HEK293 (cell line): ENCODE results near the gene MGLL.

ENCODE experiments used
- CTCF ChIA-PET: fragments of 350-600 bp; formaldehyde crosslinking; extraction: SDS; loops from one replicate; lab custom pipeline; 2021; ENCODE audit warnings: antibody characterized with exemption; lab: Yijun Ruan, JAX
- POLR2A ChIA-PET: fragments of 300-600 bp; formaldehyde crosslinking; extraction: SDS; loops from one replicate; lab custom pipeline; 2020; ENCODE audit warnings: antibody characterized with exemption, inconsistent platforms; lab: Yijun Ruan, JAX
- H3K27ac ChIP-seq: fragments of 200-500 bp; sonication (Bioruptor generic); 2 replicates; pipeline ENCODE4 v1.5.1; 2014; ENCODE audit warnings: low read depth, low read length, control low read depth, inconsistent platforms; ENCODE audit errors: extremely low read depth
- H3K36me3 ChIP-seq, 2 experiments: fragments of 200-500 bp in 1 of 2; sonication (Bioruptor generic) in 1 of 2; 1 replicate in 1 of 2; 2 replicates in 1 of 2; pipeline ENCODE4 v1.5.1; 2014 to 2017; ENCODE audit warnings: inconsistent platforms in 2 of 2, low read length in 2 of 2; ENCODE audit not compliant: control insufficient read depth in 2 of 2, insufficient read depth in 1 of 2
- H3K4me1 ChIP-seq: fragments of 200-500 bp; sonication (Bioruptor generic); 2 replicates; pipeline ENCODE4 v1.5.1; 2014; ENCODE audit warnings: mild to moderate bottlenecking, low read length, inconsistent platforms; ENCODE audit not compliant: control insufficient read depth, insufficient read depth
- H3K4me3 ChIP-seq: 2 replicates; pipeline ENCODE4 v1.5.1; 2011; ENCODE audit warnings: low read depth, mild to moderate bottlenecking, control low read depth, low read length, moderate library complexity
- H3K9me3 ChIP-seq: fragments of 200-500 bp; sonication (Bioruptor generic); 2 replicates; pipeline ENCODE4 v1.5.1; 2014; ENCODE audit warnings: low read depth, low read length, inconsistent platforms; ENCODE audit not compliant: control insufficient read depth, insufficient read depth
- AEBP2 ChIP-seq: fragments of 450-650 bp; formaldehyde crosslinking; IDR thresholded peaks from 2 replicates; pipeline ENCODE4 v1.5.1; 2016; ENCODE audit warnings: missing biosample characterization, missing genetic modification characterization, borderline replicate concordance
- ELK4 ChIP-seq: IDR thresholded peaks from 2 replicates; pipeline ENCODE4 v1.6.1; 2011; ENCODE audit warnings: mild to moderate bottlenecking, low read depth, low read length, borderline replicate concordance
- HOXD13 ChIP-seq: sonication (generic); formaldehyde crosslinking; IDR thresholded peaks from 2 replicates; pipeline ENCODE4 v1.8.0; 2022; ENCODE audit warnings: missing genetic modification reagents, borderline replicate concordance
- SP7 ChIP-seq: fragments of 450-650 bp; formaldehyde crosslinking; IDR thresholded peaks from 2 replicates; pipeline ENCODE4 v1.5.1; 2016; ENCODE audit warnings: missing biosample characterization, missing genetic modification characterization
- TRIM28 ChIP-seq: IDR thresholded peaks from 2 replicates; pipeline ENCODE4 v1.6.1; 2011; ENCODE audit warnings: low read length, control low read depth, borderline replicate concordance
- TSHZ1 ChIP-seq: fragments of 450-650 bp; formaldehyde crosslinking; IDR thresholded peaks from 2 replicates; pipeline ENCODE4 v1.5.1; 2016; ENCODE audit warnings: missing biosample characterization, missing genetic modification characterization, borderline replicate concordance
- ZBTB17 ChIP-seq: fragments of 450-650 bp; formaldehyde crosslinking; IDR thresholded peaks from 2 replicates; pipeline ENCODE4 v1.5.1; 2016; ENCODE audit warnings: missing biosample characterization, missing genetic modification characterization
- ZBTB7A ChIP-seq: fragments of 450-650 bp; formaldehyde crosslinking; IDR thresholded peaks from 2 replicates; pipeline ENCODE4 v1.5.1; 2016; ENCODE audit warnings: low read depth, missing biosample characterization, missing genetic modification characterization
- ZNF112 ChIP-seq: fragments of 450-650 bp; formaldehyde crosslinking; IDR thresholded peaks from 2 replicates; pipeline ENCODE4 v1.5.0; 2017; ENCODE audit warnings: missing biosample characterization, missing genetic modification characterization
- ZNF114 ChIP-seq: fragments of 450-650 bp; formaldehyde crosslinking; IDR thresholded peaks from 2 replicates; pipeline ENCODE4 v1.5.0; 2017; ENCODE audit warnings: missing biosample characterization, missing genetic modification characterization
- ZNF138 ChIP-seq: fragments of 450-650 bp; formaldehyde crosslinking; IDR thresholded peaks from 2 replicates; pipeline ENCODE4 v1.5.1; 2016; ENCODE audit warnings: missing biosample characterization, missing genetic modification characterization, borderline replicate concordance
- ZNF202 ChIP-seq: fragments of 450-650 bp; formaldehyde crosslinking; IDR thresholded peaks from 2 replicates; pipeline ENCODE4 v1.5.1; 2016; ENCODE audit warnings: missing biosample characterization, missing genetic modification characterization, borderline replicate concordance
- ZNF223 ChIP-seq: fragments of 450-650 bp; formaldehyde crosslinking; IDR thresholded peaks from 2 replicates; pipeline ENCODE4 v1.5.1; 2016; ENCODE audit warnings: missing biosample characterization, missing genetic modification characterization
- ZNF548 ChIP-seq: fragments of 450-650 bp; formaldehyde crosslinking; IDR thresholded peaks from 2 replicates; pipeline ENCODE4 v1.5.1; 2016; ENCODE audit warnings: missing biosample characterization, missing genetic modification characterization
- ZNF621 ChIP-seq: fragments of 450-650 bp; formaldehyde crosslinking; IDR thresholded peaks from 2 replicates; pipeline ENCODE4 v1.5.1; 2017; ENCODE audit warnings: missing biosample characterization, missing genetic modification characterization
- ZNF701 ChIP-seq: fragments of 450-650 bp; formaldehyde crosslinking; IDR thresholded peaks from 2 replicates; pipeline ENCODE4 v1.5.1; 2016; ENCODE audit warnings: missing biosample characterization, missing genetic modification characterization
- ZNF768 ChIP-seq: fragments of 450-650 bp; formaldehyde crosslinking; IDR thresholded peaks from 2 replicates; pipeline ENCODE4 v1.5.1; 2018; ENCODE audit warnings: missing biosample characterization, mild to moderate bottlenecking, missing genetic modification characterization
- ZXDB ChIP-seq: fragments of 450-650 bp; formaldehyde crosslinking; IDR thresholded peaks from 2 replicates; pipeline ENCODE4 v1.5.1; 2016; ENCODE audit warnings: missing biosample characterization, missing genetic modification characterization
- TF ChIP-seq, protein P1 (sequence below): fragments of 450-650 bp; formaldehyde crosslinking; IDR thresholded peaks from 2 replicates; pipeline ENCODE4 v1.5.1; 2017; ENCODE audit warnings: missing biosample characterization, missing genetic modification characterization

Gene MGLL

DNA sequence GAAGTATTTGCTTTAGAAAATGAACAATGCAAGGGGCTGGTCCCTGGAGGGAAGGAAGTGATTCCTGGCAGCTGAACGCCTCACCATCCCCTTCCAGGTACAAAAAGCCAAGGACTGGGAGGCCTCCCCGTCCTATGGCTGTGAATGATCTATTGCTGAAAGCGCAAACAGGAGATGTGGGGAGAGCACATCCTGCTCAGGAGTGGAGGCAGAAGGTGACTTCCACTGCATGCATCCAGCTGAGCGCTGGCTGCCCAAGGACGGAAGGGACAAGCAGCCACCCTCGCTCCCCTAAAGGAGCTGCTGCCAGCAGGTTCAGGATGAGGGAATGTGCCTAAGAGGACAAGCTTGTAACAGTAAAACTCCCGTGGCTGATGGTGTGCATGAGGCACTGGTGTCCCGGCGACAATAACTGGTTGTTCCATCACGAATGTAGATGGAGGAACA lies 108.2 kb downstream of the MGLL start:
- no peak overlapping the region for H3K27ac ChIP-seq
- CTCF ChIA-PET, result no interaction called here
- no peaks in the 10 kb centered on the region for H3K4me1 ChIP-seq
- H3K9me3 ChIP-seq, result no peaks in the 10 kb centered on the region
- no peaks in the 10 kb centered on the region for H3K36me3 ChIP-seq
- POLR2A ChIA-PET, result no interaction called here
- no peak overlapping the region for H3K4me3 ChIP-seq
- TF ChIP-seq ZNF768 (tag by site-specific recombination) (no peak), TRIM28 (no peak), ZNF114 (no peak), ELK4 (no peak), ZXDB (tag by site-specific recombination) (no peak), AEBP2 (tag by site-specific recombination) (no peak), ZNF202 (tag by site-specific recombination) (no peak), ZBTB7A (tag by site-specific recombination) (no peak), ZNF621 (tag by site-specific recombination) (no peak), TSHZ1 (tag by site-specific recombination) (no peak), ZBTB17 (tag by site-specific recombination) (no peak), ZNF223 (tag by site-specific recombination) (no peak), SP7 (no peak), ZNF701 (no peak), ZNF112 (tag by site-specific recombination) (no peak), ZNF138 (tag by site-specific recombination) (no peak), ZNF548 (no peak), HOXD13 (no peak)
- TF ChIP-seq, protein P1, sequence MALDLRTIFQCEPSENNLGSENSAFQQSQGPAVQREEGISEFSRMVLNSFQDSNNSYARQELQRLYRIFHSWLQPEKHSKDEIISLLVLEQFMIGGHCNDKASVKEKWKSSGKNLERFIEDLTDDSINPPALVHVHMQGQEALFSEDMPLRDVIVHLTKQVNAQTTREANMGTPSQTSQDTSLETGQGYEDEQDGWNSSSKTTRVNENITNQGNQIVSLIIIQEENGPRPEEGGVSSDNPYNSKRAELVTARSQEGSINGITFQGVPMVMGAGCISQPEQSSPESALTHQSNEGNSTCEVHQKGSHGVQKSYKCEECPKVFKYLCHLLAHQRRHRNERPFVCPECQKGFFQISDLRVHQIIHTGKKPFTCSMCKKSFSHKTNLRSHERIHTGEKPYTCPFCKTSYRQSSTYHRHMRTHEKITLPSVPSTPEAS (tag by site-specific recombination), result no peak
- TF ChIP-seq, all 188 proteins: peak for 0
